ENCODE data around the gene EPHB6.

The EPHB6 gene

DNA sequence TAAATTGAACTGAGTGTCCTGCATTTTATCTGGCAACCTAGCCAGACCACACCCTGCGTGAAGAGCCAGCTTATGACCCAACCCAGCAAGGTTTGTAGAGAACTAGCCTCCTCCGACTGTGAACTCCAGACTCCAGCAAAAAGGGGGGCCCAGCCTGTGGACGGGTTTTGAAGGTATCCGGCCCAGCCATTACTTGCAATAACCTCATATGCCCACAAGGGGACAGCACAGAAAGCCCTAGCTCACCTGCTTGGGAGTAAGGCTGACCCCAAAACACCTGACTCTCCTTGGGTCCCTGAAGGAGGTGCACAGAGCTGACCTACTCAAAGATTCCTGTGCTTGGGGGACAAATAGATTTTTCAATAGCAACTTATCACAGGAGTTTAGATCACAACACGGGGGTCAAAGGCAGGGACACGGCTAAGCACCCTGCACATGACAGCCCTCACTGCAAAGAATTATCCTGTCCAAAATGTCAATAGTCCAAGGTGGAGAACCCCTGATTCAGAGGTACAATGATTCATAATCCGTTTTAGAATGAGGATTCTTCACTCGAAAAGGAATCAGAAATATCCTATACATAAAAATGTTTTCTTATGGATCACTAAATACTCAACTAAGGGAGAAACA, 26.1 kb downstream of the EPHB6 start:
- DNase-seq (ENCODE audit: low read depth) = no peak

DNA sequence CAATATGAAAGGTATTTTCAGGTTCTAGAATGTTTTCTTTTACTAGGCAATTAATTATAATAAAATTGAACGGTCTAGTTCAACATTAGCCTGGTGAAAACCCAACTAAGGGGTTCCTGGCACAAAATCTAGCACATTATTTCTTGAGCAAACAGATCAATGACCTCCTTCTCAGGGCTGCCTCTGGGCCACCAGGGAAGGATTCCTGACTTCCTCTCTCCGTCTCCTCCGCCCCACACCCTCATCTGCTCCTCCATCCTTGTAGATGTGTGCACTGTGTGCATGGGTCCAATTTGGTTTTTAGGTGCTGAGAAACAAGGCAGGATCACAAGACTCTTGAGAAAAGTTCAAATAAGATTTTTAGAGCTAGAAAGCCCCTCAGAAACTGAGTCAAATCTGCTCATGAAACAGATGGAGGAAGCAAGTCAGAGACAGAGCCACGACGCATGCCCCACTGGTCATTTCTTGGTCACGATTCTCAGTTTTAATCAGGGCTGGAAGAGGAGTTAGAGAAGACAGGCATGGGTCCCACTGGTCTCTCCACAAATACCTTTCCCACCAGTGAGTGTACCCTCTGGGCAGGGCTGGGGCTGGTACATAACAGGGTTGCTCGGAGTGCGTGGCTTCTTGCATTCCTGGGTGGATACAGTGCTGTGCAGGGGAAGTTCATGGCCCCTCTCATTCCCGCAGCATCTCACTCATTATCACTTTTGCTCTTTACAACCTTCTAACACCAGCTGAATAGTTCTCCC, 26.9 kb downstream of the EPHB6 start:
- no peak for DNase-seq (ENCODE audit: low read depth)

DNA sequence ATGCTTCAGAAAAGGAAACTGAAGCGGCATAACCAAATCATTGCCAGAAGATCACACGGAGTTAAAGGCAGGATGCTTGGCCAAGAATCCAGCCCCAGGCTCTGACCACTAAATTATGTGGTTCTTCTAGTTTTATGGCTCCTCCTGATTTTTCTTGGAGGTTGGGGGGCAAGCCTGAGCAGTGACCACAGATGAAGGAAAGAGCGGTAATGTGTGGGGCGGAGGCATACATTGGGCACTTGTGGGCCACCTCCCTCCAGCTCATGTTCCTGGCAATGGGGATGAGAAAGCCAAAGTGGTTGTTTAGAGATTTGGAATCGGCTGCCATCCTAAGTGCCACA, 27.4 kb downstream of the EPHB6 start:
- DNase-seq (ENCODE audit: low read depth) = no peak

DNA sequence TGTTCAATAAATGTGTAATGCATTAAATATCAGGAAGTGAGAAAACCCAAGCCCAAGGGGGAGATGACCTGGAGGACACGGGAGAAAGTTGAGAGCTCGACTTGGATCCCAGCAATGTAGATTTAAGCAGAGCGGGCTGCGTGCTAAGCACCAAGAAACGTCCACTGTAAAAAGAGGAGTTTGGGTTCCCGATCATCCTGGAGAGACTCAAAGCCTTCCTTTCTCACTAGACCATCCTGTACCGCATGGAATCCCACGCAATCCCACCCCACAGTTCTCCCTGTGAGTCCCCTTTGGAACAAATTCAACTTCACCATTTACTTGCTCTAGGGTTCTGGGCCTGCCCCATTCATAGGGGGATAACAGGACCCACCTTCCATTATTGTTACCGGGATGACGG, 28.3 kb downstream of the EPHB6 start:
- DNase-seq (ENCODE audit: low read depth) = no peak

DNA sequence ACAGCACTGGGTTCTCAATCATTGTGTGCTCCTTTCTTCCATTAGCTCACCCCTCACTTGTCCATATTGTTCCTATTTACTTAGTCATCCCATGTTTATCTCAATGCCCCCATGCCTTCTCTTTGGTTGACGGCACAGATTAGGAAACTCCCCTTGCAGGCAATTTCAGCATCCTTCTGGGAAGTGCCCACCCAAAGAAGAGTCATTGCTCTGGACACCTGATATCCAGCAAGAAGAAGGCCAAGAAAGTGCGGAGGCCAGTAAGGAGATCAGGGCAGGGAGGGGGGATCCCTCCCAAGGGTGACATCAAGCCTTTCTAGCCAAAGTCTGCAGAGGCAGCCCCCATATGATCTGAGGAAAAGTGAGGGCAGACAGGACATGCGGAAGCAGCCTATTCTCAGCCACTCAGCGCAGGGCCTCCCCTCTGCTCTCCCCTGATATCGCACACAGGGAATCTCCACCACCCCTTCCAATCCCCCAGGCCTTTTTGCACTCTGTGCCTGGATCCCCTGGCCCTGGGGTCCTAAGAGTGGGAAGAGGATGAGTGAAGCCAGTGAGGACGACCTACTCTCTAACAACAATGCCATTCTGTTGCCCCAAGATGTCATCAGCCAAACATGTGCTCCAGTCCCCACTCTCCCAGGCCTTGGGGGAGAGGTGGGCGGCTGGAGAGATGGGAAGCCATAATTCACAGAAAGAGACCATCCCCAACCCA, 28.9 kb downstream of the EPHB6 start:
- no peak for DNase-seq (ENCODE audit: low read depth)

DNA sequence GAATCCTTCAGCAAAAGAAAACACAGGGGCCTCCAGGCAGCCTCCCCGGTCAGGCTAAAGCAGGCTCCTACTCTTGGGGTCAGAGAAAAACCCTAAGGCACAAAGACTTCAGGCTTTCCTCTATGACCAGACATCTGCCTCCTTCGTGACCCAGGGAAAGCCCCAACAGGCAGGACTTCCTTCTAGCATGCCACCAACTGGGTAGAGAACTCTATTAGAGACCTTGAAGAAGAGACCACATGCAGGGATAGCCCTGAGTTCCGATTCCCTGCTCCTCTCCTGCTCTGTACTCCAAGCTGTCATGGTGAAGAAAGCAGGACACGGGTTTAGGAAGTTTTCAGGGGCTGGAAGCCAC, 29.4 kb downstream of the EPHB6 start:
- no peak for DNase-seq (ENCODE audit: low read depth)

DNA sequence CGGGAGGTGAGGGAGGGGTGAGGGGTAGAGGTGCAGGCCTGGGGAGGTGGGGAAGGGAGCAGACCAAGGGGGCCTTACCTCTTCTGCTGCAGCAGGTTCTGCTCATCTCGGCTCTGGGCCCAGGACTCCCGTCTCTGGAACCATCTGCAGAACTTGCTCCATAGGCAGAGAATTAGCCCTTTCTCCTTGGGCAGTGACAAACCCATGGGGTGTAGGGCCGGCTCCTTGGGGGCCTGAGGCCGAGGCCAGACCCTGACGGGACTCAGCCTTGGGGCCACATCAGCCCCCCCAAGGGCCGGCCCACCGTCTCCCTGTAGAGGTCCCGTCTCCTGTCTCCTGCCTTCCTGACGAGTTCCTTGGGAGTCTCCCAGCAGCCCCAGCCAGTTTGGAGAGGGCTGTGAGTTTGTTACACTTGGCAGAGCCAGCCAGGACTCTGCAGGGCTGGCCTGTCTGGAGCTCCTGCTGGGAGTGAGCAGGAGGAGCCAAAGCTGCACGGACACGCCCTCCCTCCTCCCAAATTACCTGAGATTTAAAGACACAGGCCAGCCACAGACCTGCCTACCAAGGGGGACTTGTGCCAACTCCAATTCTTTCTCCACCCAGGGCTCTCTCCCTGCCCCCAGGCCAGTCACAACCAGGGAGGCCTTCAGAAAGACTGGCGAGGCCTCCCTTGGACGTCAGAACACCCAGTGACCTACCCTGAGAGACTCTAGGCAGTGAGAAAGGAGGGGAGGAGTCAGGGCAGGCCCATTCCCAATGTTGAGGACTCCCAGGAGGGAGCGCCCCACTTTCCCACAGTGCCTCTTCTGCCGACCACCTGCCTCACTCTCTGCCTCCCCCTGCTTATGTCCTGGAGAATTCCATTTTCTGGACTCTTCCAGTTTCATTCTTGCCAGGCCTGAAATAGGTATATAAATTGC, 30.7 kb downstream of the EPHB6 start, which contains the start of gene TRPV6:
TRPV6 (minus strand) TSS at position 435 of the 920 bp plus-strand sequence.
- no peak for DNase-seq (ENCODE audit: low read depth)

DNA sequence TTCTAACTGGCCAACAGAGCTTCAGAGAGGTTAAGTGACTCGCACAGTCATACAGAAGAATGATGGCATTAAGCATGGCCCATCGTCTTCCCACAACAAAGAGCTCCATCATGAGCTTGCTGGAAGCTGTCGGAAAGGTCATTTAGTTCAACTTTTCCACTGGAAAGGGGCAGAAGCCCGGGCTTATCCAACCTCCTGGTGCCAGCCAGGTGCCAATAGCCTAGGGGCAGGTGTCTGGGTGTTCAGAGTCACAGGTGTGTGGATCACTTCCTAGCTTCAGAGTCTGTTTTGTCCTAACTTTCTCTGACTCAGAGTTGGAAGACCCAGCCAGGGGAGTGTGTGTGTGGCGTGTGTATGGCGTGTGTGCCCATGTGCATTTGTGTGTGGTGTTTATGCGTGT, 32.0 kb downstream of the EPHB6 start:
- no peak for DNase-seq (ENCODE audit: low read depth)

DNA sequence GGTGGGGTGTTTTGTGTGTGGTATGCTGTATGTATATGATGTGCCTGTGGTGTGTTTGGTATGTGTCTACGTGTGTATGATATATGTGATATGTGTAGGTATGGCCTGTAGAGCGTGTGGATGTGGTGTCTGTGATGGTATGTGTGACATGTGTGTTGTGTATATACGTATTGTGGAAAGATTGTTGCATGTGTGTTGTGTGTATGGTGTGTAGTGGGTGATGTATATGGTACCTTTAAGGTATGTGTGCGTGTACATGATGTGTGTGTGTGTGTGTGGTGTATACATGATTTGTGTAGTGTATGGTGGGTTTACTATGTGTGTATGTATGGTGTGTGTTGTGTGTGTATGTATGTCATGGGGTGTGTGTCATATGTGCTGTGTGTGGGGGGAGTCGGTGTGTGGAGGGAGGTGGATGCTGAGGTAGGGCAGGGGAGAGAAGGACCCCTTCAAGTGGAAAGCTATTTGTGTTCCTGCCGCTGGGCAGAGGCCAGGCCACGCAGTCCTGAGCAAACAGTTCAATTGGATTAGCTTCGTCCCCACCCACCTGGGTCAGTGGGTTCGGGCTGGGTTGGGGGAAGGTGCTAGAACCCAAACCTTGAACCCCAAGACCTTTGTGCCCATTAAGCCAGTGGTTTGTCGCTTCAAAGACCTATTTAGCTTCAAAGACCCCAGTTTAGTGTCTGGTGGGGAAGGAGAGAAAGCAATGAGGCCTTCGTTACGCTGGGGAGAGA, 32.6 kb downstream of the EPHB6 start:
- no peak for DNase-seq (ENCODE audit: low read depth)

DNA sequence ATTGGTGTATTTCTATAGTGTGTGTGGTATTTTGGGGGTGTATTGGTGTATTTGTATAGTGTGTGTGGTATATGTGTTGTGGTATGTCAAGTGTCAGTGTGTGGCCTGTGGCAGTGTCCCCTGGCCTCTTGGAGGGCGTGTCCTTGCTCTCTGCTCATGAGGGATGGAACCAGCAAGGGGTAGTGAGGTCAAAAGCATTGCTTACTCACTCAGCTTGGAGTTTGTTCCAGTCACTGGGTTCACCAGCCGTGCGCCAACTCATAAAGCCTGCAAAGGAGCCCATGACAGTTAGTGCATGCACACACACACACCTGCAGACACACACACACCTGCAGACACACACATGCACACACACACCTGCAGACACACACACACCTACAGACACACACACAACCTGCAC, 34.9 kb downstream of the EPHB6 start:
- no peak for DNase-seq (ENCODE audit: low read depth)

DNA sequence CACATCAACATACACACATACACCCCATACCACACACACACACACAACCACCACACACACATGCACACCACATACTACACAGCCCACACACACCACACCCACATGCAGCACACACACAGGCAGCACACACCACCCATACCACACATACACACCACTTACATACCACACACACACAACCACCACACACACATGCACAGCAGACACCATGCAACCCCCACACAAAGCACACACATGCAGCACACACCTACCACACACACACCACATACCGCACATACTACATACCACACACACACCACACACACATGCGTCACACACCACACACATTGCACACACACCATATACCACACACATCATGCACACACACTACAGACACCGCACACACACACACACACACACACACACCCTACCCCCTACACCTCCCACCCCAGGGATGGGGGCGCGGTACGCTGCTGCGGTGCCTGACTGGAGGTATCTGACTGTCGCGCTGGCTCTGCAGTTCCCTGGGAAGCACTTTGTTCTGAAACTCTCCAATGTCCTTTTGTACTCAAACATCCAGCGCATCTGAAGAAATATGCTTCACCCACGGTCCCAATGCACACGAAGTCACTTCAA, 36.1 kb downstream of the EPHB6 start:
- DNase-seq (ENCODE audit: low read depth) = no peak

DNA sequence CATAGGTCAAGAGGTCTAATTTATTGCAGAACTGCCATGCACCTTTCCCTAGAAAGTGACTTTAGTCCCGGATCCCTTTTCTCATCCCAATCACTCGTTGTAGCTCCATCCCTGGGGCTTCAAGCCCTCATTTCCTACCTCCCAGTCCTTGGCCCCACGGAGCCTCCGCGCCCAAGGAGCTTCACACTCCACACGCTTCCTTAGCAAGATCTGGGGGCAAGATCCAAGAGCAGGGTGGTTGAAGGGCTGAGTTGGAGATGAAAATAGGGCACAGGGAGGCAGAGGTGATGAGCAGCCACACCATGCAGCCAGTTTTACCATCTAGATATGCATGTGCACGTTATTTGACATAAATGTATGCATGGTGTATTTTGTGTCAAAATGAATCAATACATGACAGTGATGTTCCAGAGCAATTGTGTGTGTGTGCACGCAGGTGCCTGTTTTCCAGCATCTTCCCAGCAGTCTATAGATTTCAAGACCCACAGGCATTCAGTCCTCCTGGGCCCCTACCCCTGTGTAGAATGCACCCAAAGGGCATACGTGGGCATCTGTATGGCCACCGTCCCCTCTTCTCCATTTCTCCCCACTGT, 36.7 kb downstream of the EPHB6 start:
- DNase-seq (ENCODE audit: low read depth) = no peak

DNA sequence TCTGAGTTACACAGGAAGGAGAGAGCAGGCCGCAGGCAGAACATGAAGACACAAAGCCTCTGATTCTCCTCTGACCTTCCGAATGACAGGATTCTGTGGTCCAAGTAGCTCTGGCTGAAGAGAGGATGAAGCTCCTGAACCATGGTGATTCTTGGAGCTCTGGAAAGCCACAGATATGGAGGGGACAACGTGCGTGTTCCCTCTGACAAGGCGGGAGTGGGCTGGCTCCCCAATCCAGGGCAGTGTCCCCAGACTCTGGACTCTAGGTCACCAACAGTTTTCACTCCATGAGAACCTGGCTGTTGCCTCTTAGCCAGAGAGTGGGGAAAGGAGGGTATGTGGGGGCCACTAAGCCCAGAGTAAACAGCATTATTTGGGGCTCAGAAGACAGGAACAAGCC, 38.1 kb downstream of the EPHB6 start:
- no peak for DNase-seq (ENCODE audit: low read depth)

DNA sequence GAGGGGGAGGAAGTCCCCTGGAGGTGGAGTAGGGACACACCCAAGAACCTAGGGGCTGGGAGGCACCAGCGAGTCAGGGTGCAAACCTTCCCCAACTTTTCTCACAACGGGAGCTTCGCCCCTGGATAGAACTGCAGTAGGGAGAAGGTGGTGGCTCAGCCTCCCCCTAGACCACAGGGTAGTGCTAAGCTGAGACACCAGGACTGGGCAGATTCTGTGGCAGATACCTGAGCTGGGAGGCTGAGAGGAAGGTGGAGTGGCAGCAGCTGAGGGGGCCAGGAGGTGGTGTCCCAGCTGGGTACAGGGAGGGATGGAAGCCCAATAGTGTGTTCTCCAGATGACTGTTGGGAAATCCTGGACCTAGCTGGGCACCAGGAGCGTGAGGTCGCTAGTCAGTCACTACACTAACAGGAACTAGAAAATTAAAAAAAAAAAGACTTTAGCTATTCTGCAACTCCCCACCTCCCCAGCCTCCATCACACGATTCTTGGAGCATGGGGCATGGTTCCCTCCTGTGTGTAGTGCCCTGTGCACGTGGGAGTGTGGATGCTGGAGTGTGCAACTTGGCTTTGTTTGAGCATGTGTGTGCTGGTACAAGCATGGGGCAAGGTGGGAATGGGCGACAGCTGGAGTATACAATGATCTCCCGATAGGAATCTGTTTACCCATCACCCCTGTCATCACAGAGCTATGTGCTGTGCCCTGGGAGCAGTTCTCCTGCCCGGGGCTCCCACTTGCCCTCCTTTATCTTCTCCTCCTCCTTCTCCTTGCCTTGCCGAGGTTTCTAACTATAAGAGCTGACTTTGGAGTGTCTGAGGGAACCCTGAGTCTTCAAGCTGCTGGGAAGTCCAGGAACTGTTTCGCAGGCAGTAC, 39.5 kb downstream of the EPHB6 start:
- DNase-seq (ENCODE audit: low read depth) = no peak

DNA sequence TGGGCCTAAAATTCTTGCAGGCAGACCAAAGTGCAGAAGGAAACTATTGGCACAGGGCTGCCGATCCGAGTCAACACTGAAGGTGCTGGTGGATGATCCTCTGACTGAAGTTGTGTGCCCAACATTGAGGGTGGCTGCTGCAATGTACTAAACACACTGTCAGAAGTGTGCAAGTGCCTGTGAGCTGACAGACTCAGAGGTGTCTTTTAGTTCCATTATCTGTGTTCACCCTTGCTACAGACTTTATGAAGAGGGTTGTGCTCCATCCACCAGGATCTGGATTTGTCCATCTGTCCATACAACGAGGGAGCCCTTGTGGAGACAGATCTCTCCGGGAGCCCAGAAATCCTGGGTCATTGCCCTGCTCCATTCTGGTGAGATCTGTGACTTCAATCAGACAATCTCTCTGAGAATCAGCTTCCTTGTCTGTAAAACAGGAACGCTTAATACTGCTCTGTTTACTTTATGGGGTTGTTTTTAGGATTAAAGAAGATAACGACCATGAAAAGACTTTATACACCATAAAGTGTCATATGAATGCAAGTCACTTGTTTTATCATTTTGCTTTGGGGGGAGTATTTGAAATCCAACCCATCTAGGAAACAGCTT, 40.2 kb downstream of the EPHB6 start:
- no peak for DNase-seq (ENCODE audit: low read depth)

DNA sequence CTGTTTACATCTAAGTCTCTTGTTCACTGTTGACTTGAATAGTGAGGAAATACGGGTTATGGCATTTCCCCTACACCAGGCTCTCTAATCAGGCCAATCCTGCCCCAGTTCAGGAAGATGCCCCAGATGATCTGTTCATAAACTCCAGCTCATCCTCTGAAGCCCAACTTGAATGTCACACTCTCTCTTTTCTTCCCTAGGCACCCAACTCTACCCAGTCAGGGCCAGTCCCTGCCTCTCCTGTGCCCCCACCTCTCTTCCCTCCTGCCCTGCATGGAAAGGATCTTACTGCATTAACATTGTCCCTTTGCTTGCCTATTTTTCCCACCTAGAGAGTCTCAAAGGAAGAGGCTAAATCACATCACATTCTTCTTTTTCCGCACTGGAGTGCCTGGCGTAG, 41.3 kb downstream of the EPHB6 start:
- DNase-seq (ENCODE audit: low read depth) = no peak

DNA sequence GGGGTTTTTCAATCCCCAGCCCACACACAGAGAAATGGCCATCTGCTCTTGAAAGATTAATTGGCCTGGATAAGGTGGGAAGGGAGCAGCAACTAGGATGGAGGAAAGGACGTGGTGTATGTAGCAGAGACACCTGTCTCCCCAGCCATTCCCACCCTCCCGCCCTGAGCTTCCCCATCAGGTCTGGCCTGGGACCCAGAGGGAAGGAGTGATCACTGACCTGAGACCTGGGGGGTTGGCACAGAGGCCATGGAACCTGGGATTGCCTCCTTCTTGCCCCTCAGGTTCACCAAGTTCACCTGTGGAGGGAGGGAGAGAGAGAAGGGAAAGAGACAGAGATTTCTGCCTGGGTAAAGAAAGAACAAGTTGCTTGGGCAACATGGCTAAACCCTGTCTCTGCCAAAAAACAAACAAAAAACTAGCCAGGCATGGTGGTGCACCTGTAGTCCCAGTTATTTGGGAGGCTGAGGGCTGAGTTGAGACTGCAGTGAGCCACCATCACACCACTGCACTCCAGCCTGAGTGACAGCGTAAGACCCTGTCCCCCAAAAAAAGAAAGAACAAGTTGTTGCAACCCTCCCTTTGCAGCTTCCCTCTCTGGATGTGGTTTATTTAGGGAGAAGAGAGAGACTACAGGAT, 42.0 kb downstream of the EPHB6 start:
- no peak for DNase-seq (ENCODE audit: low read depth)

DNA sequence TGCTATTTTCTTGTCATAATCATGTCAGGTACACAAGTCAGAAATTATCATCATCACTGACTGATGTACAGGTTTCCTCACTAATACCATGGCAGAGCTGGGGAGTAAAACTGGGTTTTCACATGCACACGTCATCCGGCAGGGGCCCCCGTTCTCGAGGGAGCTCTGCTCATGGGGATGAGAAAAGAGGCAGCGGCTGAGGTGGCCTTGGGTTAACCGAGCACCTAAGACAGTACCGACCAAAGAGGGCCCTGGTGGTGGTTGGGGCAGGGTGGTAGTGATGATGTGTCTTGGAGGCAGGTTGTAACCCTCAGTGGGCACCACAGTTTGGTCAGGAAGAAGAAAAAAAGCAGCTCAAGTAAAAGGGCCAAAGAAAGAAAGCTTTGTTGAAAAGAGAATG, 42.8 kb downstream of the EPHB6 start:
- DNase-seq (ENCODE audit: low read depth) = no peak

Measured in HS-5 (cell line).